Neural cell (in vitro differentiated cells): ENCODE data around the gene CC2D1A. TPM values are rescaled to one million over a fixed set of nuclear protein-coding genes. Genes with fewer than 3 reads are reported as not detected.
"Not testable (repeated sequence)": the region's sequence is repeated elsewhere in the genome, so short reads cannot be mapped to it uniquely, and the experiment has no call there.

ENCODE experiments used
- H2AFZ ChIP-seq: fragments of 200-600, 300-800 bp; sonication (generic), shearing (Covaris generic); 2 replicates; pipeline ENCODE4 v1.6.0; 2014; ENCODE audit warnings: low read depth, mild to moderate bottlenecking, antibody characterized with exemption, low read length, moderate library complexity
- H3F3A ChIP-seq: fragments of 200-600 bp; shearing (Covaris generic); 2 replicates; pipeline ENCODE4 v1.6.1; 2016; ENCODE audit warnings: mild to moderate bottlenecking, moderate library complexity, mixed read lengths, antibody characterized with exemption, low read length; ENCODE audit not compliant: insufficient read depth, poor library complexity, severe bottlenecking
- H3K27ac ChIP-seq: fragments of 200-600, 300-800 bp; sonication (generic), shearing (Covaris generic); 2 replicates; pipeline ENCODE4 v1.5.1; 2014; ENCODE audit warnings: mild to moderate bottlenecking, low read length, moderate library complexity
- H3K27me3 ChIP-seq: fragments of 300-800, 200-600 bp; sonication (generic), shearing (Covaris generic); 2 replicates; pipeline ENCODE4 v1.6.0; 2014; ENCODE audit warnings: mild to moderate bottlenecking, low read depth, low read length, moderate library complexity; ENCODE audit not compliant: insufficient read depth
- H3K36me3 ChIP-seq: fragments of 300-800, 200-600 bp; sonication (generic), shearing (Covaris generic); 2 replicates; pipeline ENCODE4 v1.5.1; 2014; ENCODE audit warnings: mild to moderate bottlenecking, antibody characterized with exemption, low read length, moderate library complexity; ENCODE audit not compliant: insufficient read depth
- H3K4me2 ChIP-seq: fragments of 300-800, 200-600 bp; sonication (generic), shearing (Covaris generic); 2 replicates; pipeline ENCODE4 v1.6.0; 2014; ENCODE audit warnings: mild to moderate bottlenecking, low read length
- H3K4me3 ChIP-seq: fragments of 300-800, 200-600 bp; sonication (generic), shearing (Covaris generic); 2 replicates; pipeline ENCODE4 v1.5.1; 2014; ENCODE audit warnings: mild to moderate bottlenecking, low read length, moderate library complexity
- H3K79me2 ChIP-seq: fragments of 200-600 bp; shearing (Covaris generic); replicated peaks from 2 replicates; pipeline ENCODE4 v1.6.0; 2014; ENCODE audit warnings: mild to moderate bottlenecking, low read length, moderate library complexity; ENCODE audit not compliant: insufficient read depth
- H3K9ac ChIP-seq: fragments of 300-800, 200-600 bp; sonication (generic), shearing (Covaris generic); 2 replicates; pipeline ENCODE4 v1.6.1; 2016; ENCODE audit warnings: mild to moderate bottlenecking, low read length, mixed read lengths
- H3K9me2 ChIP-seq: fragments of 200-600 bp; shearing (Covaris generic); 2 replicates; pipeline ENCODE4 v1.6.1; 2016; ENCODE audit warnings: mild to moderate bottlenecking, low read length, mixed read lengths; ENCODE audit not compliant: insufficient read depth
- H3K9me3 ChIP-seq: fragments of 200-600, 300-800 bp; sonication (generic), shearing (Covaris generic); 2 replicates; pipeline ENCODE4 v1.6.1; 2016; ENCODE audit warnings: mild to moderate bottlenecking, mixed run types, low read length, moderate library complexity, mixed read lengths
- H4K20me1 ChIP-seq: fragments of 200-600 bp; shearing (Covaris generic); 2 replicates; pipeline ENCODE4 v1.6.1; 2016; ENCODE audit warnings: mild to moderate bottlenecking, mixed run types; ENCODE audit not compliant: insufficient read depth
- EP300 ChIP-seq: fragments of 450-650 bp; conservative IDR thresholded peaks from 2 replicates; pipeline ENCODE4 v1.6.1; 2014; ENCODE audit warnings: antibody characterized with exemption, mild to moderate bottlenecking, moderate library complexity; ENCODE audit not compliant: poor library complexity, severe bottlenecking
- EZH2 ChIP-seq: fragments of 200-600, 300-800 bp; shearing (Covaris generic), sonication (generic); IDR thresholded peaks from 2 replicates; pipeline ENCODE4 v1.6.1; 2014; ENCODE audit warnings: antibody characterized with exemption, low read length, borderline replicate concordance, mild to moderate bottlenecking; ENCODE audit not compliant: insufficient read depth, poor library complexity, severe bottlenecking
- MXI1 ChIP-seq: fragments of 450-650 bp; conservative IDR thresholded peaks from 2 replicates; pipeline ENCODE4 v1.6.1; 2014; ENCODE audit warnings: antibody characterized with exemption, mild to moderate bottlenecking; ENCODE audit not compliant: poor library complexity, severe bottlenecking
- POLR2AphosphoS5 ChIP-seq: IDR thresholded peaks from 2 replicates; pipeline ENCODE4 v1.6.1; 2012
- RAD21 ChIP-seq: fragments of 450-650 bp; conservative IDR thresholded peaks from 2 replicates; pipeline ENCODE4 v1.6.1; 2014; ENCODE audit warnings: antibody characterized with exemption, mild to moderate bottlenecking, moderate library complexity
- SMC3 ChIP-seq: fragments of 450-650 bp; conservative IDR thresholded peaks from 2 replicates; pipeline ENCODE4 v1.6.1; 2014; ENCODE audit warnings: antibody characterized with exemption, mild to moderate bottlenecking, moderate library complexity; ENCODE audit not compliant: poor library complexity
- TAF1 ChIP-seq: IDR thresholded peaks from 2 replicates; pipeline ENCODE4 v1.6.1; 2012; ENCODE audit warnings: low read depth
- polyA plus RNA-seq: library from polyadenylated mRNA; depleted of rRNA; stranded (reverse); fragments of >200 nt; gene quantifications from 2 replicates; pipeline ENCODE4 v1.2.3, GENCODE V29; 2014
- TF ChIP-seq, protein P1 (sequence below): fragments of 450-650 bp; IDR thresholded peaks from 2 replicates; pipeline ENCODE4 v1.5.1; 2014; ENCODE audit warnings: antibody characterized with exemption, mild to moderate bottlenecking, moderate library complexity; ENCODE audit not compliant: poor library complexity, severe bottlenecking
- TF ChIP-seq, protein P2 (sequence below): IDR thresholded peaks from 2 replicates; pipeline ENCODE4 v1.6.1; 2012; ENCODE audit warnings: borderline replicate concordance

Gene CC2D1A
- polyA plus RNA-seq, 1 donor from 2014 or later = 24.5 TPM

DNA sequence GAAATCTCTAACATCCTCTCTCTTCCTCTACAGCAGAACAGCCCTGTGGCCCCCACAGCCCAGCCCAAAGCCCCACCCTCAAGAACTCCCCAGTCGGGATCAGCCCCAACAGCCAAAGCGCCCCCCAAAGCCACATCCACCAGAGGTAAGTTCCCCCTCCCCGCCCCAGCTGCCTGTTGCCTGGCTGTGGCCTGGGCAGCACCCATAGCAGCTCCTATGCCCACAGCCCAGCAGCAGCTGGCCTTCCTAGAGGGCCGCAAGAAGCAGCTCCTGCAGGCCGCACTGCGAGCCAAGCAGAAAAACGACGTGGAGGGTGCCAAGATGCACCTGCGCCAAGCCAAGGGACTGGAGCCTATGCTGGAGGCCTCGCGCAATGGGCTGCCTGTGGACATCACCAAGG is 14.5 kb downstream of the CC2D1A start:
- Histone ChIP-seq H3K4me3 (no peak overlapping the region), H3K9me3 (no peaks in the 10 kb centered on the region), H2AFZ (no peak overlapping the region), H3K36me3 (peaks cover 15% of the 10 kb centered on the region), H3K4me2 (no peak overlapping the region), H3K9ac (no peak overlapping the region), H3K9me2 (no peaks in the 10 kb centered on the region), H3K79me2 (no peaks in the 10 kb centered on the region), H4K20me1 (no peaks in the 10 kb centered on the region), H3K27ac (no peak overlapping the region), H3F3A (no peaks in the 10 kb centered on the region), H3K27me3 (no peaks in the 10 kb centered on the region)
- no peak for TF ChIP-seq TAF1
- TF ChIP-seq EP300 = no peak
- TF ChIP-seq MXI1 = no peak
- TF ChIP-seq, protein P1, sequence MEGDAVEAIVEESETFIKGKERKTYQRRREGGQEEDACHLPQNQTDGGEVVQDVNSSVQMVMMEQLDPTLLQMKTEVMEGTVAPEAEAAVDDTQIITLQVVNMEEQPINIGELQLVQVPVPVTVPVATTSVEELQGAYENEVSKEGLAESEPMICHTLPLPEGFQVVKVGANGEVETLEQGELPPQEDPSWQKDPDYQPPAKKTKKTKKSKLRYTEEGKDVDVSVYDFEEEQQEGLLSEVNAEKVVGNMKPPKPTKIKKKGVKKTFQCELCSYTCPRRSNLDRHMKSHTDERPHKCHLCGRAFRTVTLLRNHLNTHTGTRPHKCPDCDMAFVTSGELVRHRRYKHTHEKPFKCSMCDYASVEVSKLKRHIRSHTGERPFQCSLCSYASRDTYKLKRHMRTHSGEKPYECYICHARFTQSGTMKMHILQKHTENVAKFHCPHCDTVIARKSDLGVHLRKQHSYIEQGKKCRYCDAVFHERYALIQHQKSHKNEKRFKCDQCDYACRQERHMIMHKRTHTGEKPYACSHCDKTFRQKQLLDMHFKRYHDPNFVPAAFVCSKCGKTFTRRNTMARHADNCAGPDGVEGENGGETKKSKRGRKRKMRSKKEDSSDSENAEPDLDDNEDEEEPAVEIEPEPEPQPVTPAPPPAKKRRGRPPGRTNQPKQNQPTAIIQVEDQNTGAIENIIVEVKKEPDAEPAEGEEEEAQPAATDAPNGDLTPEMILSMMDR = no peak
- no peak for TF ChIP-seq POLR2AphosphoS5
- TF ChIP-seq EZH2 = no peak
- TF ChIP-seq RAD21 = no peak
- no peak for TF ChIP-seq SMC3
- TF ChIP-seq, protein P2, sequence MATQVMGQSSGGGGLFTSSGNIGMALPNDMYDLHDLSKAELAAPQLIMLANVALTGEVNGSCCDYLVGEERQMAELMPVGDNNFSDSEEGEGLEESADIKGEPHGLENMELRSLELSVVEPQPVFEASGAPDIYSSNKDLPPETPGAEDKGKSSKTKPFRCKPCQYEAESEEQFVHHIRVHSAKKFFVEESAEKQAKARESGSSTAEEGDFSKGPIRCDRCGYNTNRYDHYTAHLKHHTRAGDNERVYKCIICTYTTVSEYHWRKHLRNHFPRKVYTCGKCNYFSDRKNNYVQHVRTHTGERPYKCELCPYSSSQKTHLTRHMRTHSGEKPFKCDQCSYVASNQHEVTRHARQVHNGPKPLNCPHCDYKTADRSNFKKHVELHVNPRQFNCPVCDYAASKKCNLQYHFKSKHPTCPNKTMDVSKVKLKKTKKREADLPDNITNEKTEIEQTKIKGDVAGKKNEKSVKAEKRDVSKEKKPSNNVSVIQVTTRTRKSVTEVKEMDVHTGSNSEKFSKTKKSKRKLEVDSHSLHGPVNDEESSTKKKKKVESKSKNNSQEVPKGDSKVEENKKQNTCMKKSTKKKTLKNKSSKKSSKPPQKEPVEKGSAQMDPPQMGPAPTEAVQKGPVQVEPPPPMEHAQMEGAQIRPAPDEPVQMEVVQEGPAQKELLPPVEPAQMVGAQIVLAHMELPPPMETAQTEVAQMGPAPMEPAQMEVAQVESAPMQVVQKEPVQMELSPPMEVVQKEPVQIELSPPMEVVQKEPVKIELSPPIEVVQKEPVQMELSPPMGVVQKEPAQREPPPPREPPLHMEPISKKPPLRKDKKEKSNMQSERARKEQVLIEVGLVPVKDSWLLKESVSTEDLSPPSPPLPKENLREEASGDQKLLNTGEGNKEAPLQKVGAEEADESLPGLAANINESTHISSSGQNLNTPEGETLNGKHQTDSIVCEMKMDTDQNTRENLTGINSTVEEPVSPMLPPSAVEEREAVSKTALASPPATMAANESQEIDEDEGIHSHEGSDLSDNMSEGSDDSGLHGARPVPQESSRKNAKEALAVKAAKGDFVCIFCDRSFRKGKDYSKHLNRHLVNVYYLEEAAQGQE = no peak

DNA sequence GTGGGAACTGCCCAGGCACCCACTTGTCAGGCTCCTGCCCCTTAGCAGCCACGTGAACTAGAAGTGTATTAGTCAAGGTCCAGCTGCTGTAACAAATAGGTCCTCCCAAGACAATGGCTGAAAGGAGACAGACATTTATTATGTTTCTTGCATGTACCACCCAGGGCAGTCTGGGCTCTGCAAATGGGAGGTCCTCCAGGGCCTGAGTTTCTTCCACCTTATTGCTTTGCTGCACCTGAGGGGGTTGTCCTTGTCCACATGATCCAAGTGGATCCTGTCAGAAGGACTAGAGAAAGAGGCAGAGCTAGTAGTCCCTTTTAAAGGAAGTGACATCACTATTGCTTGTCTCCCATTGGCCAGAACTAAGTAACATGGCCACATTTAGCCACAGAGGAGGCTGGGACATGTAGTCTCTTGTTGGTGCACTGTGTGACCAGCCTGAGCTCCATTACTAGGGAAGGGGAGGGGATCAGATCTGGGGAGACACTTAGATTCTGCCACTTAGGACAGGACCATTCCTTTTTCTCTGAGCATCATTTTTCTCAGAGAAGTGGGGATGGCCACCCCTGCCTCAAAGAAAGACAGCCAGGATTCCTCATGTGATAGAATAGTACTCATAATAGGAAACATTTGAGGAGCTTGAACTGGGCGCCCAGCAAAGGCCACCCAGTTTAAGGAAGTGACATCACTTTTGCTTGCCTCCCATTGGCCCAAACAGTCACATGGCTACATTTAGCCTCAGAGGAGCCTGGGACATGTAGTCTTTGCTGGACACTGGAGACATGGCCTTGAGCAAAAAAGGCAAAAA is 15.1 kb downstream of the CC2D1A start:
- Histone ChIP-seq H3K9ac (no peak overlapping the region), H3K27ac (no peak overlapping the region), H3K9me2 (no peaks in the 10 kb centered on the region), H3K79me2 (no peaks in the 10 kb centered on the region), H3K9me3 (no peaks in the 10 kb centered on the region), H3K4me2 (no peak overlapping the region), H4K20me1 (no peaks in the 10 kb centered on the region), H2AFZ (no peak overlapping the region), H3K27me3 (no peaks in the 10 kb centered on the region), H3K4me3 (no peak overlapping the region), H3K36me3 (peaks cover 15% of the 10 kb centered on the region), H3F3A (no peaks in the 10 kb centered on the region)
- no peak for TF ChIP-seq EP300
- TF ChIP-seq, protein P1 = no peak
- TF ChIP-seq TAF1 = no peak
- TF ChIP-seq RAD21 = no peak
- TF ChIP-seq MXI1 = no peak
- TF ChIP-seq EZH2 = no peak
- TF ChIP-seq POLR2AphosphoS5 = no peak
- TF ChIP-seq, protein P2 = no peak
- no peak for TF ChIP-seq SMC3

DNA sequence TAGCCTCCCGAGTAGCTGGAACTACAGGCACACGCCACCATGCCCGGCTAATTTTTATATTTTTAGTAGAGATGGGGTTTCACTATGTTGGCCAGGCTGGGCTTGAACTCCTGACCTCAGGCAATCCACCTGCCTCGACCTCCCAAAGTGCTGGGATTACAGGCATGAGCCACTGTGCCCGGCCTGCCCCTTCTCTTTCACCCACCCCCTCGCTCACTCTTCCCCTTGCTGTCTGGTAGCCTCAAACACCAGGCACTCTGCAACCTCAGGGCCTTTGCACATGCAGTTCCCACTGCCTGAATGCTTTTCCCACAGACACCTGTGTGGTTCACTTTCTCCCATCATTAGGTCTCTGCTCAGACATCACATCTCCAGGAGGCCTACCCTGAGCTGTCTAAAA is 16.1 kb downstream of the CC2D1A start:
- not testable (repeated sequence) for H3F3A ChIP-seq, H2AFZ ChIP-seq, H4K20me1 ChIP-seq, H3K4me2 ChIP-seq, H3K9me2 ChIP-seq, H3K9ac ChIP-seq, H3K79me2 ChIP-seq, H3K9me3 ChIP-seq, H3K27me3 ChIP-seq, H3K4me3 ChIP-seq, H3K27ac ChIP-seq
- H3K36me3 ChIP-seq = peaks cover 15% of the 10 kb centered on the region
